K562 (cell line): ENCODE data around the gene EXT2. TPM values are rescaled to one million over a fixed set of nuclear protein-coding genes. Genes with fewer than 3 reads are reported as not detected.

ENCODE experiments used
- ATAC-seq: fragments of 200-7000 bp; cut with Tn5 transposase; 3 replicates; pipeline ENCODE4 v1.9.1; 2020; ENCODE audit warnings: moderate library complexity
- BruUV-seq: library from RNA; stranded (reverse); fragments of 400-500 nt; replicated peaks from 2 replicates; lab custom pipeline; 2021; lab: Mats Ljungman, UMichigan
- CTCF ChIA-PET: fragments of 300-600 bp; formaldehyde crosslinking; extraction: SDS; loops from one replicate; lab custom pipeline; 2021; ENCODE audit warnings: low intra/inter-chr PET ratio; lab: Yijun Ruan, JAX
- POLR2A ChIA-PET: fragments of 300-600, 350-650 bp; sonication (Branson Sonifier 250); formaldehyde crosslinking; extraction: SDS; loops from one replicate; lab custom pipeline; 2021; ENCODE audit warnings: antibody characterized with exemption, inconsistent platforms; lab: Yijun Ruan, JAX
- DNase-seq, 4 experiments: peaks; one replicate each; pipeline versions ENCODE4 v3.0.0 to v3.0.0-alpha.2; 2011 to 2018; ENCODE audit warnings: low spot score in 3 of 4, mixed read lengths in 3 of 4; ENCODE audit errors: extremely low read depth in 1 of 4
- FAIRE-seq: peaks from 2 replicates; lab custom pipeline; 2011; peaks lifted over from hg19 to GRCh38; lab: Jason Lieb, UNC
- H2AFZ ChIP-seq: 2 replicates; pipeline ENCODE4 v1.6.0; 2011; ENCODE audit warnings: low read depth, low read length, control low read depth, inconsistent platforms
- H3K27ac ChIP-seq: fragments of 200-600 bp; 3 replicates; pipeline ENCODE4 v1.8.0; 2011; ENCODE audit warnings: low read depth, mild to moderate bottlenecking, control low read depth, inconsistent platforms, low read length, moderate library complexity, mixed read lengths; ENCODE audit errors: extremely low read depth
- H3K27me3 ChIP-seq, 2 experiments: fragments of 300-600 bp in 1 of 2; 2 replicates in 1 of 2; 3 replicates in 1 of 2; pipeline versions ENCODE4 v1.6.0 to v1.8.0; 2011; ENCODE audit warnings: inconsistent platforms in 2 of 2, low read length in 2 of 2, mild to moderate bottlenecking in 1 of 2, mixed read lengths in 1 of 2, moderate library complexity in 1 of 2; ENCODE audit not compliant: control insufficient read depth in 2 of 2, insufficient read depth in 2 of 2
- H3K36me3 ChIP-seq: fragments of 300-600 bp; 3 replicates; pipeline ENCODE4 v1.8.0; 2011; ENCODE audit warnings: mild to moderate bottlenecking, low read length, inconsistent platforms; ENCODE audit not compliant: control insufficient read depth, insufficient read depth
- H3K4me1 ChIP-seq, 2 experiments: fragments of 200-600 bp in 1 of 2; replicated peaks in 1 of 2; 2 replicates in 1 of 2; 3 replicates in 1 of 2; pipeline versions ENCODE4 v1.5.1 to v1.8.0; 2011; ENCODE audit warnings: inconsistent platforms in 2 of 2, low read length in 2 of 2, mild to moderate bottlenecking in 1 of 2, mixed read lengths in 1 of 2, moderate library complexity in 1 of 2; ENCODE audit not compliant: control insufficient read depth in 2 of 2, insufficient read depth in 2 of 2
- H3K4me2 ChIP-seq: 2 replicates; pipeline ENCODE4 v1.6.1; 2011; ENCODE audit warnings: low read length, control low read depth, inconsistent platforms, mixed read lengths; ENCODE audit not compliant: insufficient read depth
- H3K4me3 ChIP-seq: fragments of 200-600 bp; sonication (generic), shearing (Covaris generic); 2 replicates; pipeline ENCODE4 v1.5.1; 2016; ENCODE audit warnings: control low read depth, inconsistent platforms
- H3K79me2 ChIP-seq: fragments of 200-600 bp; 3 replicates; pipeline ENCODE4 v1.8.0; 2011; ENCODE audit warnings: low read length, inconsistent platforms; ENCODE audit not compliant: control insufficient read depth, insufficient read depth
- H3K9ac ChIP-seq, 2 experiments: 2 replicates each; pipeline versions ENCODE4 v1.6.0 to v1.6.1; 2011; ENCODE audit warnings: low read depth in 2 of 2, low read length in 2 of 2, control low read depth in 1 of 2, inconsistent platforms in 1 of 2, mild to moderate bottlenecking in 1 of 2, mixed read lengths in 1 of 2; ENCODE audit not compliant: insufficient read depth in 1 of 2
- H3K9me1 ChIP-seq: one replicate; pipeline ENCODE4 v1.6.0; 2011; ENCODE audit warnings: inconsistent platforms, mild to moderate bottlenecking, low read length, moderate library complexity; ENCODE audit not compliant: control insufficient read depth, insufficient read depth
- H3K9me3 ChIP-seq: replicated peaks from 2 replicates; pipeline ENCODE4 v1.5.1; 2011; ENCODE audit warnings: low read depth, low read length, inconsistent platforms; ENCODE audit not compliant: control insufficient read depth, insufficient read depth
- H4K20me1 ChIP-seq: replicated peaks from 2 replicates; pipeline ENCODE4 v1.6.1; 2011; ENCODE audit warnings: low read length, inconsistent platforms, mixed read lengths; ENCODE audit not compliant: control insufficient read depth, insufficient read depth
- DMBX1 ChIP-seq: fragments of 250-450 bp; sonication (Bioruptor Pico); IDR thresholded peaks from 2 replicates; pipeline ENCODE4 v1.8.0; 2022; ENCODE audit warnings: inconsistent platforms, mild to moderate bottlenecking, moderate library complexity, borderline replicate concordance
- KAT7 ChIP-seq: sonication (generic); formaldehyde crosslinking; IDR thresholded peaks from 2 replicates; pipeline ENCODE4 v1.8.0; 2022; ENCODE audit warnings: missing genetic modification reagents, mild to moderate bottlenecking, borderline replicate concordance
- KDM1A ChIP-seq, 2 experiments: fragments of 450-650 bp; IDR thresholded peaks; 2 replicates each; pipeline ENCODE4 v1.6.1; 2016; ENCODE audit warnings: mild to moderate bottlenecking in 2 of 2
- MAFF ChIP-seq: IDR thresholded peaks from 2 replicates; pipeline ENCODE4 v1.6.1; 2012; ENCODE audit warnings: low read length, improper control_type of control experiment
- MIER1 ChIP-seq: fragments of 450-650 bp; IDR thresholded peaks from 2 replicates; pipeline ENCODE4 v1.6.1; 2016; ENCODE audit warnings: antibody characterized with exemption, mild to moderate bottlenecking, low read depth
- NFIC ChIP-seq: fragments of 450-650 bp; IDR thresholded peaks from 2 replicates; pipeline ENCODE4 v1.6.1; 2017; ENCODE audit warnings: mild to moderate bottlenecking, inconsistent platforms
- NFXL1 ChIP-seq: fragments of 450-650 bp; formaldehyde crosslinking; IDR thresholded peaks from 2 replicates; pipeline ENCODE4 v1.4.0; 2021; ENCODE audit warnings: mild to moderate bottlenecking
- PCBP1 ChIP-seq: fragments of 200-400 bp; formaldehyde crosslinking; IDR thresholded peaks from 2 replicates; pipeline ENCODE4 v1.6.1; 2018; ENCODE audit warnings: mild to moderate bottlenecking, low read depth, low read length; ENCODE audit not compliant: poor library complexity, severe bottlenecking
- PHF21A ChIP-seq: fragments of 450-650 bp; IDR thresholded peaks from 2 replicates; pipeline ENCODE4 v1.6.1; 2017; ENCODE audit warnings: low read depth, borderline replicate concordance
- ZC3H8 ChIP-seq: fragments of 450-650 bp; IDR thresholded peaks from 2 replicates; pipeline ENCODE4 v1.6.1; 2017
- WGBS: fragments of 100-300 bp; shearing (Covaris generic); methylation state at CpG from one replicate; pipeline ENCODE4 v1.1.6; 2016; ENCODE audit warnings: low coverage, mixed read lengths; ENCODE audit not compliant: insufficient coverage; ENCODE audit errors: missing lambda C conversion rate; 5-methylcytosine and 5-hydroxymethylcytosine counted together
- in situ Hi-C: fragments of 300-500 bp; cut with MboI; formaldehyde crosslinking; loops from 4 replicates; pipeline ENCODE4 v1.15.0; 2018; ENCODE audit warnings: inconsistent platforms, mixed read lengths
- intact Hi-C: fragments of 100-400 bp; cut with micrococcal nuclease; formaldehyde crosslinking; loops from 2 replicates; pipeline ENCODE4 v1.14.2; 2022
- polyA plus RNA-seq, 8 experiments: library from polyadenylated mRNA; depleted of rRNA in 4 of 8; stranded (reverse) in 5 of 8; unstranded in 3 of 8; fragments of >200 nt; fragmentation: Nextera tagmentation in 2 of 8; fragmentation: Illumina TruSeq in 1 of 8; extraction: Ambion mirVana in 2 of 8; extraction: Trizol in 1 of 8; gene quantifications; 2 replicates each; pipeline versions ENCODE4 v1.2.1 to v1.2.3, GENCODE V29; 2011 to 2014; ENCODE audit warnings: inconsistent platforms in 1 of 8, missing spikeins in 1 of 8
- total RNA-seq, 7 experiments: library from RNA; depleted of rRNA in 6 of 7; stranded (reverse); fragments of >200 nt in 6 of 7; fragmentation: Illumina TruSeq in 2 of 7; extraction: Trizol in 2 of 7; gene quantifications; 2 replicates each; pipeline versions ENCODE4 v1.2.1 to v1.2.3, GENCODE V29; 2011 to 2021; ENCODE audit warnings: low replicate concordance in 1 of 7
- TF ChIP-seq, protein P1 (sequence below), 2 experiments: fragments of 450-650 bp; IDR thresholded peaks; 2 replicates each; pipeline ENCODE4 v1.6.1; 2016
- TF ChIP-seq, protein P2 (sequence below), 2 experiments: fragments of 450-650 bp; formaldehyde crosslinking in 1 of 2; IDR thresholded peaks; 2 replicates each; pipeline versions ENCODE4 v1.4.0 to v1.6.1; 2014 to 2020; ENCODE audit warnings: mild to moderate bottlenecking in 2 of 2, borderline replicate concordance in 1 of 2, low read depth in 1 of 2

EXT2 gene
- total and polyA plus RNA-seq, 9 of the 15 experiments (the other 6 are each of a cell fraction or from before 2014, with no cell fraction given) = 7.5 to 52.1 (median 38.1) TPM

DNA sequence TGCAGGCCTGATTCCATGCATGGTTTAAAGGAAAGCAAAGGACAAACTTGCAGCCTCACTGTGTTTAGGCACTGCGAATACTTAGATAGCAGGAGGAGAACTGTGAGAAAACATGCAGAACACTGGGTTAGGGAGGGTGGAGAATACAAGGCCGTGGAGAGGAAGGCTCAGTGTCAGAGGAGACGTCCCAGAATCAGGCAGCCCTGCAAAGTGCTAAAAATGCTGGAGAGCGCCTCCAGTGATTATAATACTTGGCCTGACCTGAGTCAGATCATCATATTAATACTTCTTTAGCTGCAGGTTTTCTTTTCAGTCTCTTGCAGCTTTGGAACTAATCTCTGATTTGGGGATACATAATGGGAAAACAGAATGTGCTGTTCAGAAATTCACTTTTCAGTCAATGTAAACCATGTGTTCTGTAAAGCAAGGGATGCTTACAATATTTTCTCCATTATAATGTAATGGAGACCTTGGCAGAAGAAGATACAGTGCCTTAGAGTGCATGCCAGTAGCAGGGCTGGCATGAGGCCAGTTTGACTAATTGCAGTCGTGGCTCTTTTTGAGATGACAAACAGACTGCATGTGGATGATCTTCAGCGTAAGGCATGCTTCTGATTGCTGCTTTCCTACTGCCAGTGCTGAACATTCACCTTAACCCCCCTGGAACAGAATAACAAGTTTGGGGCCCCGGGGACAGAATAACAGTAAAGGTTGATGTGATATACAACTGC is 16.8 kb downstream of the EXT2 start:
- no peaks in the 10 kb centered on the region for H3K4me1 ChIP-seq
- H4K20me1 ChIP-seq = no peaks in the 10 kb centered on the region
- H3K4me3 ChIP-seq = no peak overlapping the region
- H3K36me3 ChIP-seq = peaks cover 86% of the 10 kb centered on the region
- no peak for ATAC-seq
- H3K9me1 ChIP-seq = no peaks in the 10 kb centered on the region
- in situ Hi-C loops (no loop called here), intact Hi-C loops (loop anchor here (5.0 kb wide), 2 partner anchors 175 to 425 kb away; no protein-coding TSS in a partner anchor)
- no peaks in the 10 kb centered on the region for H3K9me3 ChIP-seq
- POLR2A ChIA-PET = no interaction called here
- no TSS peak for BruUV-seq
- CTCF ChIA-PET = no interaction called here
- no peak overlapping the region for H3K9ac ChIP-seq
- FAIRE-seq = no peak
- H3K79me2 ChIP-seq = no peaks in the 10 kb centered on the region
- 67% methylated on average over 7 of the region's 7 CpGs for WGBS
- H3K4me2 ChIP-seq = no peak overlapping the region
- H2AFZ ChIP-seq = no peak overlapping the region
- TF ChIP-seq MIER1 (no peak), PCBP1 (no peak), ZC3H8 (no peak), KDM1A (IDR thresholded peaks at IDR 0.05) (no peak), NFIC (peak; percentile 49), PHF21A (no peak), NFXL1 (no peak), KAT7 (CRISPR knock-in tag) (no peak), MAFF (no peak), DMBX1 (CRISPR knock-in tag) (no peak)
- TF ChIP-seq, protein P1, sequence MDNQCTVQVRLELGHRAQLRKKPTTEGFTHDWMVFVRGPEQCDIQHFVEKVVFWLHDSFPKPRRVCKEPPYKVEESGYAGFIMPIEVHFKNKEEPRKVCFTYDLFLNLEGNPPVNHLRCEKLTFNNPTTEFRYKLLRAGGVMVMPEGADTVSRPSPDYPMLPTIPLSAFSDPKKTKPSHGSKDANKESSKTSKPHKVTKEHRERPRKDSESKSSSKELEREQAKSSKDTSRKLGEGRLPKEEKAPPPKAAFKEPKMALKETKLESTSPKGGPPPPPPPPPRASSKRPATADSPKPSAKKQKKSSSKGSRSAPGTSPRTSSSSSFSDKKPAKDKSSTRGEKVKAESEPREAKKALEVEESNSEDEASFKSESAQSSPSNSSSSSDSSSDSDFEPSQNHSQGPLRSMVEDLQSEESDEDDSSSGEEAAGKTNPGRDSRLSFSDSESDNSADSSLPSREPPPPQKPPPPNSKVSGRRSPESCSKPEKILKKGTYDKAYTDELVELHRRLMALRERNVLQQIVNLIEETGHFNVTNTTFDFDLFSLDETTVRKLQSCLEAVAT (IDR thresholded peaks at IDR 0.05) = no peak
- TF ChIP-seq, protein P2, sequence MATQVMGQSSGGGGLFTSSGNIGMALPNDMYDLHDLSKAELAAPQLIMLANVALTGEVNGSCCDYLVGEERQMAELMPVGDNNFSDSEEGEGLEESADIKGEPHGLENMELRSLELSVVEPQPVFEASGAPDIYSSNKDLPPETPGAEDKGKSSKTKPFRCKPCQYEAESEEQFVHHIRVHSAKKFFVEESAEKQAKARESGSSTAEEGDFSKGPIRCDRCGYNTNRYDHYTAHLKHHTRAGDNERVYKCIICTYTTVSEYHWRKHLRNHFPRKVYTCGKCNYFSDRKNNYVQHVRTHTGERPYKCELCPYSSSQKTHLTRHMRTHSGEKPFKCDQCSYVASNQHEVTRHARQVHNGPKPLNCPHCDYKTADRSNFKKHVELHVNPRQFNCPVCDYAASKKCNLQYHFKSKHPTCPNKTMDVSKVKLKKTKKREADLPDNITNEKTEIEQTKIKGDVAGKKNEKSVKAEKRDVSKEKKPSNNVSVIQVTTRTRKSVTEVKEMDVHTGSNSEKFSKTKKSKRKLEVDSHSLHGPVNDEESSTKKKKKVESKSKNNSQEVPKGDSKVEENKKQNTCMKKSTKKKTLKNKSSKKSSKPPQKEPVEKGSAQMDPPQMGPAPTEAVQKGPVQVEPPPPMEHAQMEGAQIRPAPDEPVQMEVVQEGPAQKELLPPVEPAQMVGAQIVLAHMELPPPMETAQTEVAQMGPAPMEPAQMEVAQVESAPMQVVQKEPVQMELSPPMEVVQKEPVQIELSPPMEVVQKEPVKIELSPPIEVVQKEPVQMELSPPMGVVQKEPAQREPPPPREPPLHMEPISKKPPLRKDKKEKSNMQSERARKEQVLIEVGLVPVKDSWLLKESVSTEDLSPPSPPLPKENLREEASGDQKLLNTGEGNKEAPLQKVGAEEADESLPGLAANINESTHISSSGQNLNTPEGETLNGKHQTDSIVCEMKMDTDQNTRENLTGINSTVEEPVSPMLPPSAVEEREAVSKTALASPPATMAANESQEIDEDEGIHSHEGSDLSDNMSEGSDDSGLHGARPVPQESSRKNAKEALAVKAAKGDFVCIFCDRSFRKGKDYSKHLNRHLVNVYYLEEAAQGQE (IDR thresholded peaks at IDR 0.05; ENCODE audit: borderline replicate concordance) = 0 out of 2 replicates have a peak, but pooled peaks have one; percentile 18
- TF ChIP-seq, protein P2 (CRISPR knock-in tag; IDR thresholded peaks at IDR 0.05; ENCODE audit: low read depth) = no peak
- TF ChIP-seq, all 486 proteins: peak for 2
- DNase-seq = no peak
- Histone ChIP-seq H3K27ac (no peak overlapping the region), H3K27me3 (no peaks in the 10 kb centered on the region)
